Urinary bladder (tissue), 4 donors: ENCODE measurements around the gene SEMA4G. TPM values are rescaled to one million over a fixed set of nuclear protein-coding genes. Genes with fewer than 3 reads are reported as not detected.

Experiments
- DNase-seq: peaks from one replicate; pipeline ENCODE4 v3.0.0-alpha.2; 2015; ENCODE audit errors: extremely low spot score
- H3K27ac ChIP-seq: one replicate; pipeline ENCODE4 v1.5.1; 2013; ENCODE audit warnings: low read depth, mild to moderate bottlenecking, moderate library complexity
- H3K36me3 ChIP-seq: one replicate; pipeline ENCODE4 v1.6.1; 2013; ENCODE audit warnings: mild to moderate bottlenecking, moderate library complexity; ENCODE audit not compliant: insufficient read depth
- H3K4me1 ChIP-seq: one replicate; pipeline ENCODE4 v1.6.1; 2013; ENCODE audit warnings: mild to moderate bottlenecking, moderate library complexity; ENCODE audit not compliant: insufficient read depth
- H3K4me3 ChIP-seq: one replicate; pipeline ENCODE4 v1.5.1; 2013; ENCODE audit warnings: low read depth, low read length
- WGBS: extraction: QIAGEN DNeasy Blood & Tissue Kit; methylation state at CpG from one replicate; pipeline ENCODE4 v1.1.7; 2013; 5-methylcytosine and 5-hydroxymethylcytosine counted together
- polyA plus RNA-seq: library from polyadenylated mRNA; stranded (reverse); fragments of 200-250 nt; gene quantifications from one replicate; pipeline ENCODE4 v1.2.3, GENCODE V29; 2013
- total RNA-seq: library from RNA; depleted of rRNA; stranded (reverse); fragments of >200 nt; gene quantifications from one replicate; pipeline ENCODE4 v1.2.3, GENCODE V29; 2014
- donor health status: healthy with polysubstance abuse.
- donor health status: healthy.

Gene SEMA4G
- total and polyA plus RNA-seq, 2 donors = 1.2 to 2.3 TPM

- H3K27ac ChIP-seq = peak within 1 kb of the TSS; percentile 83
- DNase-seq = no peak
- H3K36me3 ChIP-seq = no peaks in the 10 kb centered on the region
- H3K4me1 ChIP-seq = no peaks in the 10 kb centered on the region
- WGBS = under 1% methylated on average over 75 of the region's 75 CpGs
- peak within 1 kb of the TSS; percentile 79 for H3K4me3 ChIP-seq
Measured at GRCh38 chr10:100986952-100987684, 17.8 kb downstream of the SEMA4G start, which contains the start of the genes MRPL43 and TWNK. Gene MRPL43 (minus strand): TSS chr10:100987497. CDS start chr10:100987443, 54 bp downstream. Gene TWNK (plus strand): TSS chr10:100987543. CDS start chr10:100988211, 668 bp downstream.

- Histone ChIP-seq H3K36me3 (no peaks in the 10 kb centered on the region), H3K4me3 (peak overlapping the region; percentile 79), H3K27ac (no peak overlapping the region), H3K4me1 (no peaks in the 10 kb centered on the region)
- 1% methylated on average over 15 of the region's 15 CpGs for WGBS
- DNase-seq = no peak
Measured at GRCh38 chr10:100987685-100988049, 18.4 kb downstream of the SEMA4G start.

- DNase-seq = no peak
- H3K27ac ChIP-seq = no peak overlapping the region
- WGBS = 63% methylated on average over 10 of the region's 10 CpGs
- no peaks in the 10 kb centered on the region for H3K4me1 ChIP-seq
- no peak overlapping the region for H3K4me3 ChIP-seq
- H3K36me3 ChIP-seq = no peaks in the 10 kb centered on the region
Measured at GRCh38 chr10:100988166-100988565, 18.9 kb downstream of the SEMA4G start.

- H3K4me3 ChIP-seq = no peak overlapping the region
- no peaks in the 10 kb centered on the region for H3K4me1 ChIP-seq
- DNase-seq = no peak
- WGBS = 87% methylated on average over 21 of the region's 21 CpGs
- H3K27ac ChIP-seq = no peak overlapping the region
- H3K36me3 ChIP-seq = no peaks in the 10 kb centered on the region
Measured at GRCh38 chr10:100989088-100989487, 19.8 kb downstream of the SEMA4G start.

GRCh38 chr10:100993986-100994708 lies 24.8 kb downstream of the SEMA4G start:
- Histone ChIP-seq H3K27ac (no peak overlapping the region), H3K36me3 (no peaks in the 10 kb centered on the region), H3K4me3 (no peak overlapping the region), H3K4me1 (no peaks in the 10 kb centered on the region)
- 48% methylated on average over 10 of the region's 10 CpGs for WGBS
- DNase-seq = no peak

GRCh38 chr10:100995181-100995580 lies 25.9 kb downstream of the SEMA4G start:
- DNase-seq = no peak
- Histone ChIP-seq H3K36me3 (no peaks in the 10 kb centered on the region), H3K4me1 (no peaks in the 10 kb centered on the region), H3K4me3 (no peak overlapping the region), H3K27ac (no peak overlapping the region)
- 38% methylated on average over 6 of the region's 6 CpGs for WGBS

GRCh38 chr10:100996678-100997359 lies 27.5 kb downstream of the SEMA4G start:
- peak overlapping the region; percentile 62 for H3K4me3 ChIP-seq
- no peaks in the 10 kb centered on the region for H3K36me3 ChIP-seq
- DNase-seq = no peak
- H3K4me1 ChIP-seq = no peaks in the 10 kb centered on the region
- 7% methylated on average over 46 of the region's 46 CpGs for WGBS
- H3K27ac ChIP-seq = peak overlapping the region; percentile 100

- DNase-seq = no peak
- H3K4me1 ChIP-seq = no peaks in the 10 kb centered on the region
- H3K27ac ChIP-seq = peak overlapping the region; percentile 100
- H3K36me3 ChIP-seq = no peaks in the 10 kb centered on the region
- WGBS = under 1% methylated on average over 66 of the region's 66 CpGs
- H3K4me3 ChIP-seq = peak overlapping the region; percentile 62
Measured at GRCh38 chr10:100997360-100998182, 28.3 kb downstream of the SEMA4G start.

GRCh38 chr10:100998183-100998990 lies 29.1 kb downstream of the SEMA4G start:
- WGBS = 3% methylated on average over 25 of the region's 25 CpGs
- Histone ChIP-seq H3K4me1 (no peaks in the 10 kb centered on the region), H3K4me3 (peak overlapping the region; percentile 62), H3K36me3 (no peaks in the 10 kb centered on the region), H3K27ac (peak overlapping the region; percentile 100)
- peak; percentile 79 for DNase-seq

- Histone ChIP-seq H3K27ac (peak overlapping the region; percentile 100), H3K4me1 (no peaks in the 10 kb centered on the region), H3K36me3 (no peaks in the 10 kb centered on the region), H3K4me3 (peak overlapping the region; percentile 62)
- under 1% methylated on average over 83 of the region's 83 CpGs for WGBS
- DNase-seq = no peak
Measured at GRCh38 chr10:100998991-100999741, 29.9 kb downstream of the SEMA4G start.

GRCh38 chr10:100999742-101000126 lies 30.4 kb downstream of the SEMA4G start, which contains the start of gene LZTS2:
Gene LZTS2 (plus strand): TSS chr10:100999808. CDS start chr10:101002539, 2,731 bp downstream.
- peak within 1 kb of the TSS; percentile 100 for H3K27ac ChIP-seq
- no peaks in the 10 kb centered on the region for H3K36me3 ChIP-seq
- DNase-seq = no peak
- H3K4me3 ChIP-seq = peak within 1 kb of the TSS; percentile 62
- WGBS = under 1% methylated on average over 44 of the region's 44 CpGs
- H3K4me1 ChIP-seq = no peaks in the 10 kb centered on the region
